ENCODE data around the gene ABHD12. TPM values are rescaled to one million over a fixed set of nuclear protein-coding genes. Genes with fewer than 3 reads are reported as not detected.

ABHD12 gene
- total and polyA plus RNA-seq, 10 of the 15 experiments (the other 5 are each of a cell fraction or from before 2014, with no cell fraction given) = 1.5 to 61.8 (median 26.7) TPM

DNA sequence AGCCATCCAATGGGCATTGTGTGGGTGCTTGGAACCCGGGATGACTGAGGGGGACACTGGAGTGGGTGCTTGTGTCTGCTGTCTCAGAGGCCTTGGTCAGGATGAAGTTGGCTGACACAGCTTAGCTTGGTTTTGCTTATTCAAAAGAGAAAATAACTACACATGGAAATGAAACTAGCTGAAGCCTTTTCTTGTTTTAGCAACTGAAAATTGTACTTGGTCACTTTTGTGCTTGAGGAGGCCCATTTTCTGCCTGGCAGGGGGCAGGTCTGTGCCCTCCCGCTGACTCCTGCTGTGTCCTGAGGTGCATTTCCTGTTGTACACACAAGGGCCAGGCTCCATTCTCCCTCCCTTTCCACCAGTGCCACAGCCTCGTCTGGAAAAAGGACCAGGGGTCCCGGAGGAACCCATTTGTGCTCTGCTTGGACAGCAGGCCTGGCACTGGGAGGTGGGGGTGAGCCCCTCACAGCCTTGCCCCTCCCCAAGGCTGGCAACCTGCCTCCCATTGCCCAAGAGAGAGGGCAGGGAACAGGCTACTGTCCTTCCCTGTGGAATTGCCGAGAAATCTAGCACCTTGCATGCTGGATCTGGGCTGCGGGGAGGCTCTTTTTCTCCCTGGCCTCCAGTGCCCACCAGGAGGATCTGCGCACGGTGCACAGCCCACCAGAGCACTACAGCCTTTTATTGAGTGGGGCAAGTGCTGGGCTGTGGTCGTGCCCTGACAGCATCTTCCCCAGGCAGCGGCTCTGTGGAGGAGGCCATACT is 93.3 kb downstream of the ABHD12 start (continued):
- TF ChIP-seq, protein P1, sequence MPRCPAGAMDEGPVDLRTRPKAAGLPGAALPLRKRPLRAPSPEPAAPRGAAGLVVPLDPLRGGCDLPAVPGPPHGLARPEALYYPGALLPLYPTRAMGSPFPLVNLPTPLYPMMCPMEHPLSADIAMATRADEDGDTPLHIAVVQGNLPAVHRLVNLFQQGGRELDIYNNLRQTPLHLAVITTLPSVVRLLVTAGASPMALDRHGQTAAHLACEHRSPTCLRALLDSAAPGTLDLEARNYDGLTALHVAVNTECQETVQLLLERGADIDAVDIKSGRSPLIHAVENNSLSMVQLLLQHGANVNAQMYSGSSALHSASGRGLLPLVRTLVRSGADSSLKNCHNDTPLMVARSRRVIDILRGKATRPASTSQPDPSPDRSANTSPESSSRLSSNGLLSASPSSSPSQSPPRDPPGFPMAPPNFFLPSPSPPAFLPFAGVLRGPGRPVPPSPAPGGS (IDR thresholded peaks at IDR 0.05; ENCODE audit: borderline replicate concordance, insufficient read depth, low read depth, low read length, poor library complexity, severe bottlenecking) = peak; percentile 28
- TF ChIP-seq POLR2A (IDR thresholded peaks at IDR 0.05; ENCODE audit: low read depth, low read length) = peak; percentile 30; the same call in 1 of the 2 replicates
- TF ChIP-seq, protein P2, sequence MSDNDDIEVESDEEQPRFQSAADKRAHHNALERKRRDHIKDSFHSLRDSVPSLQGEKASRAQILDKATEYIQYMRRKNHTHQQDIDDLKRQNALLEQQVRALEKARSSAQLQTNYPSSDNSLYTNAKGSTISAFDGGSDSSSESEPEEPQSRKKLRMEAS (IDR thresholded peaks at IDR 0.05; ENCODE audit: low read depth, low read length) = no peak
- TF ChIP-seq ZSCAN29 (IDR thresholded peaks at IDR 0.05) = no peak
- TF ChIP-seq IKZF2 (IDR thresholded peaks at IDR 0.05) = peak; percentile 33 to 43; a peak in 1 of 4 replicates
- TF ChIP-seq MEF2A (IDR thresholded peaks at IDR 0.05; ENCODE audit: insufficient read depth, low read depth, low read length) = peak; percentile 71; the same call in 1 of the 2 replicates
- no peak for TF ChIP-seq TCF3 (IDR thresholded peaks at IDR 0.05; ENCODE audit: borderline replicate concordance, insufficient read depth, low read depth, low read length)
- no peak for TF ChIP-seq CREM (IDR thresholded peaks at IDR 0.05; ENCODE audit: low read depth)
- no peak for TF ChIP-seq RBBP5 (conservative IDR thresholded peaks at IDR 0.05)
- no peak for TF ChIP-seq SIN3A (IDR thresholded peaks at IDR 0.05; ENCODE audit: low read depth, low read length)
- TF ChIP-seq YY1 (IDR thresholded peaks at IDR 0.05; ENCODE audit: low read depth, low read length) = 0 out of 2 replicates have a peak, but pooled peaks have one; percentile 9
